ENCODE data around the gene NUP210. TPM values are rescaled to one million over a fixed set of nuclear protein-coding genes. Genes with fewer than 3 reads are reported as not detected.

The NUP210 gene
- total and polyA plus RNA-seq, 3 donors from 2014 or later: 26.2 to 44.0 (median 37.4) TPM

DNA sequence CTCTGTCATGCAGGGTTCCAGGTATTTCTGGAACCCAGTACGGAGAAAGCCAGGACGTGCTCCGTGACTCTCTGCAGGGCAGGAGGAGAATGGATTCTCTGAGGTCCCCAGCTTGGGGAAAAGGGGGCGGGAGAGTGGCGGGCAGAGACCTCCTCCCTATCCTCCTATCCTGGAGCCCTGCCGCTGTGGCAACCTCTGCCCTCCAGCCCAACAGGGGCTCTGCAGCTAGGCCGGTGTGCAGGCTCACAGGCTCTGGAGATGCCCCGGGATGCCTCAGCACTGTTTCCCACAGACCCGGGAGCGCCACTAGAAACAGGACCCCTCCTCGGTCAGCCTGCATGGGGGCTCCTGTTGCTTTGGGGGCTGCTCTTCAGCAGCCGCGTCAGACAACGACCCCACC, 43.1 kb downstream of the NUP210 start:
- no peak for DNase-seq
- Histone ChIP-seq H3K4me3 (no peak overlapping the region), H3K4me1 (no peaks in the 10 kb centered on the region), H3K27ac (no peak overlapping the region), H3K27me3 (no peaks in the 10 kb centered on the region), H3K36me3 (ENCODE audit: low read depth, missing control alignments) (no peaks in the 10 kb centered on the region), H3K9me3 (no peaks in the 10 kb centered on the region)
- 95 to 97% methylated on average over 13 to 14 of the region's 14 CpGs for WGBS, 2 donors
- intact Hi-C loops (cut with DNase I; ENCODE audit: low total_unique reads): no loop called here
- TF ChIP-seq, protein P1, sequence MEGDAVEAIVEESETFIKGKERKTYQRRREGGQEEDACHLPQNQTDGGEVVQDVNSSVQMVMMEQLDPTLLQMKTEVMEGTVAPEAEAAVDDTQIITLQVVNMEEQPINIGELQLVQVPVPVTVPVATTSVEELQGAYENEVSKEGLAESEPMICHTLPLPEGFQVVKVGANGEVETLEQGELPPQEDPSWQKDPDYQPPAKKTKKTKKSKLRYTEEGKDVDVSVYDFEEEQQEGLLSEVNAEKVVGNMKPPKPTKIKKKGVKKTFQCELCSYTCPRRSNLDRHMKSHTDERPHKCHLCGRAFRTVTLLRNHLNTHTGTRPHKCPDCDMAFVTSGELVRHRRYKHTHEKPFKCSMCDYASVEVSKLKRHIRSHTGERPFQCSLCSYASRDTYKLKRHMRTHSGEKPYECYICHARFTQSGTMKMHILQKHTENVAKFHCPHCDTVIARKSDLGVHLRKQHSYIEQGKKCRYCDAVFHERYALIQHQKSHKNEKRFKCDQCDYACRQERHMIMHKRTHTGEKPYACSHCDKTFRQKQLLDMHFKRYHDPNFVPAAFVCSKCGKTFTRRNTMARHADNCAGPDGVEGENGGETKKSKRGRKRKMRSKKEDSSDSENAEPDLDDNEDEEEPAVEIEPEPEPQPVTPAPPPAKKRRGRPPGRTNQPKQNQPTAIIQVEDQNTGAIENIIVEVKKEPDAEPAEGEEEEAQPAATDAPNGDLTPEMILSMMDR (IDR thresholded peaks at IDR 0.05): no peak
- TF ChIP-seq POLR2A (IDR thresholded peaks at IDR 0.05): no peak

DNA sequence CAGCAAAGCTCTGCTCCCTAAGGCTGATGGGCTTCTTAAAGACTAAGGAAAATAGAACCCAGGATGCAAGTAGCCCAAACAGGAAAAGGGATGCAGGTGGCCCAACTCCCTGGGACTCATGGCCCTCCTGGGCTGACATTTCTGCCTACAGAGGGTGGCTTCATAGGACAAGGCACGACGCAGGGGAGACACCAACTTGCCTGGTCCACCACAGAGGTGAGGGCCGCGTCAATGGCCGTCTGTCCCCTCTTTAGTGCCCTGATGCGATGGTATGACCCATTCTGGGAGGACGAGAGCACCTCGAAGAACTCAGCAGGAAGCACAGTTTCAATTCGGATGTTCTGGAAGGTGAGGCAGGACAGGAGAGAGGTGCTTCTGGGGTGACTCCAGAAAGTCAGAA, 44.0 kb downstream of the NUP210 start:
- no peak for DNase-seq
- TF ChIP-seq, protein P1 (IDR thresholded peaks at IDR 0.05): no peak
- TF ChIP-seq POLR2A (IDR thresholded peaks at IDR 0.05): no peak
- H3K4me3 ChIP-seq: no peak overlapping the region
- intact Hi-C loops (cut with DNase I; ENCODE audit: low total_unique reads): no loop called here
- WGBS, 2 donors: 95 to 97% methylated on average over 8 to 9 of the region's 9 CpGs
- H3K4me1 ChIP-seq: no peaks in the 10 kb centered on the region
- no peaks in the 10 kb centered on the region for H3K36me3 ChIP-seq (ENCODE audit: low read depth, missing control alignments)
- no peaks in the 10 kb centered on the region for H3K9me3 ChIP-seq
- no peak overlapping the region for H3K27ac ChIP-seq
- no peaks in the 10 kb centered on the region for H3K27me3 ChIP-seq

- no peak for DNase-seq
- Histone ChIP-seq H3K9me3 (no peaks in the 10 kb centered on the region), H3K27ac (no peak overlapping the region), H3K4me3 (no peak overlapping the region), H3K4me1 (no peaks in the 10 kb centered on the region), H3K36me3 (ENCODE audit: low read depth, missing control alignments) (no peaks in the 10 kb centered on the region), H3K27me3 (no peaks in the 10 kb centered on the region)
- intact Hi-C loops (cut with DNase I; ENCODE audit: low total_unique reads): no loop called here
- 90 to 91% methylated on average over 8 to 10 of the region's 10 CpGs for WGBS, 2 donors
- TF ChIP-seq, protein P1 (IDR thresholded peaks at IDR 0.05): no peak
- no peak for TF ChIP-seq POLR2A (IDR thresholded peaks at IDR 0.05)
Measured at GRCh38 chr3:13375464-13375863, 44.7 kb downstream of the NUP210 start.

GRCh38 chr3:13373975-13374586, 46.0 kb downstream of the NUP210 start:
- 91 to 95% methylated on average over 13 of the region's 13 CpGs for WGBS, 2 donors
- no peak overlapping the region for H3K27ac ChIP-seq
- no peaks in the 10 kb centered on the region for H3K9me3 ChIP-seq
- H3K27me3 ChIP-seq: no peaks in the 10 kb centered on the region
- H3K36me3 ChIP-seq (ENCODE audit: low read depth, missing control alignments): no peaks in the 10 kb centered on the region
- no peak overlapping the region for H3K4me3 ChIP-seq
- intact Hi-C loops (cut with DNase I; ENCODE audit: low total_unique reads): no loop called here
- TF ChIP-seq POLR2A (IDR thresholded peaks at IDR 0.05): no peak
- TF ChIP-seq, protein P1 (IDR thresholded peaks at IDR 0.05): no peak
- H3K4me1 ChIP-seq: no peaks in the 10 kb centered on the region
- DNase-seq: no peak

DNA sequence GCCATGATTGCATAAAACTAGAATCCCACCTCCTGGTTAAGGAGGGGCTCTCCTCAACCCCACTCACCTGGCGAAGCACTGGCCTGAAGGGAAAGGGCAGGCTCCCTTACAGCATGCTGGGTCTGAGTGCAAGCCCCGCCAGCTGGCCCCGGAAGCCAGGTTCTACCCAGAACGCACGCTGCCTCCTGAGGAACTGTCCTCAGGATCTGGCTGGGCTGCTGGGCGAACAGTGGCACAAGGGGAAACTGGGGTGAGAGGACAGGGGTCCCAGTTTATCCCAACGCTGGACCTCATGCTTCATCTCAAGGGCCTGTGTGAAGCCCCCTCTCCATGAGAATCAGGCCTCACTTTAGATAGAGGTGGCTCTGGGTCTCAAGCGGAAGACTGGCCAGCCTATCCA, 47.5 kb downstream of the NUP210 start:
- no peak for TF ChIP-seq POLR2A (IDR thresholded peaks at IDR 0.05)
- TF ChIP-seq, protein P1 (IDR thresholded peaks at IDR 0.05): no peak
- H3K36me3 ChIP-seq (ENCODE audit: low read depth, missing control alignments): no peaks in the 10 kb centered on the region
- 93 to 94% methylated on average over 6 to 8 of the region's 8 CpGs for WGBS, 2 donors

More for the DNA sequence above, 47.5 kb downstream of the NUP210 start:
- intact Hi-C loops (cut with DNase I; ENCODE audit: low total_unique reads): no loop called here
- Histone ChIP-seq H3K9me3 (no peaks in the 10 kb centered on the region), H3K27ac (no peak overlapping the region), H3K27me3 (no peaks in the 10 kb centered on the region), H3K4me3 (no peak overlapping the region), H3K4me1 (no peaks in the 10 kb centered on the region)
- DNase-seq: no peak

All from testis (tissue), 3 donors.